Adrenal gland (tissue), 12 donors: ENCODE data around the gene PBX3. TPM values are rescaled to one million over a fixed set of nuclear protein-coding genes. Genes with fewer than 3 reads are reported as not detected.

Experiments used
- DNase-seq, 7 donors: peaks; one replicate each; pipeline ENCODE4 v3.0.0-alpha.2; 2019 to 2020
- H3K27ac ChIP-seq, 5 donors: fragments of 200-600 bp; sonication (generic) in 4 of 5; 1 replicate in 3 of 5; 2 replicates in 2 of 5; pipeline versions ENCODE4 v1.5.1 to v1.8.0; 2016 to 2020; ENCODE audit warnings: mild to moderate bottlenecking in 1 of 5
- H3K27me3 ChIP-seq: fragments of 200-600 bp; 2 replicates; pipeline ENCODE4 v1.8.0; 2021
- H3K36me3 ChIP-seq, 2 donors: fragments of 200-600 bp; replicated peaks in 1 of 2; 1 replicate in 1 of 2; 2 replicates in 1 of 2; pipeline versions ENCODE4 v1.5.1 to v1.8.0; 2018 to 2022
- H3K4me1 ChIP-seq, 2 donors: fragments of 200-600 bp; replicated peaks in 1 of 2; 1 replicate in 1 of 2; 2 replicates in 1 of 2; pipeline versions ENCODE4 v1.5.1 to v1.8.0; 2018 to 2021
- H3K4me3 ChIP-seq, 4 donors: fragments of 200-600 bp; sonication (generic) in 3 of 4; one replicate each; pipeline ENCODE4 v1.5.1; 2016 to 2018
- H3K9me3 ChIP-seq, 3 donors: fragments of 200-600 bp; sonication (generic) in 1 of 3; replicated peaks in 1 of 3; 1 replicate in 2 of 3; 2 replicates in 1 of 3; pipeline versions ENCODE4 v1.5.1 to v1.8.0; 2016 to 2021
- CTCF ChIP-seq, 6 experiments: fragments of 450-650 bp in 4 of 6; fragments of 200-600 bp in 2 of 6; sonication (generic) in 1 of 6; IDR thresholded peaks; 1 replicate in 5 of 6; 2 replicates in 1 of 6; pipeline versions ENCODE4 v1.5.1 to v1.8.0; 2016 to 2021; ENCODE audit warnings: antibody characterized with exemption in 6 of 6, mild to moderate bottlenecking in 2 of 6, moderate library complexity in 1 of 6
- POLR2A ChIP-seq, 2 donors: fragments of 450-650 bp; IDR thresholded peaks; one replicate each; pipeline ENCODE4 v1.6.1; 2017; ENCODE audit warnings: antibody characterized with exemption in 2 of 2, mild to moderate bottlenecking in 2 of 2, moderate library complexity in 1 of 2
- WGBS, 4 donors: extraction: QIAGEN DNeasy Blood & Tissue Kit in 2 of 4; methylation state at CpG; one replicate each; pipeline versions ENCODE4 v1.1.5 to v1.1.7; 2013 to 2017; 5-methylcytosine and 5-hydroxymethylcytosine counted together
- intact Hi-C, 2 donors: fragments of 100-400 bp; cut with DNase I; formaldehyde crosslinking; loops; one replicate each; pipeline versions ENCODE4 v1.14.1 to v1.15.0; 2022 to 2023
- polyA plus RNA-seq, 3 donors: library from polyadenylated mRNA; stranded (reverse); fragments of 200-250 nt in 2 of 3; fragments of 350-450 nt in 1 of 3; fragmentation: Illumina TruSeq in 1 of 3; extraction: RNeasy Lipid Tissue Mini Kit (QIAGEN cat#74804) in 1 of 3; gene quantifications; one replicate each; pipeline ENCODE4 v1.2.3, GENCODE V29; 2013 to 2014
- total RNA-seq, 9 donors: library from RNA; depleted of rRNA in 4 of 9; stranded (reverse); fragments of >200 nt in 4 of 9; fragments of 120-200 nt in 1 of 9; fragmentation: NEBNext Ultra II Directional in 1 of 9; extraction: Animal tissue kit (Norgen Biotek cat#: 25700) in 1 of 9; gene quantifications; one replicate each; pipeline versions ENCODE4 v1.1.0 to v1.2.4, GENCODE V29; 2013 to 2023
- donor health status: healthy with polysubstance abuse.
- donor health status: Bipolar disorder and iron deficiency.
- donor health status: DM: yes; HTN: yes; CAD: no.
- donor health status: DM: no; HTN: no; CAD: no.
- donor health status: DM: no; HTN: no; CAD: no.
- donor health status: DM: yes; HTN: yes; CAD: no.

The PBX3 gene
- total and polyA plus RNA-seq, 12 donors = 18.3 to 231 (median 133) TPM

GRCh38 chr9:125968714-125969374 lies 221.7 kb downstream of the PBX3 start:
- Histone ChIP-seq H3K4me3 (no peak overlapping the region), H3K27me3 (no peaks in the 10 kb centered on the region), H3K27ac (no peak overlapping the region), H3K4me1 (no peaks in the 10 kb centered on the region), H3K36me3 (peaks cover 0 to 12% of the 10 kb centered on the region in 2 donors), H3K9me3 (no peaks in the 10 kb centered on the region)
- WGBS, 4 donors = 76 to 86% (median 85%) methylated on average over 6 of the region's 6 CpGs
- TF ChIP-seq CTCF (IDR thresholded peaks at IDR 0.05) (no peak), POLR2A (IDR thresholded peaks at IDR 0.05) (no peak)
- peak in 1 of 7 donors; percentile 45 for DNase-seq
- intact Hi-C loops = no loop called here

GRCh38 chr9:125969462-125969861 lies 222.3 kb downstream of the PBX3 start:
- no peaks in the 10 kb centered on the region for H3K4me1 ChIP-seq
- peaks cover 0 to 12% of the 10 kb centered on the region in 2 donors for H3K36me3 ChIP-seq
- intact Hi-C loops = no loop called here
- H3K27ac ChIP-seq = no peak overlapping the region
- no peak for TF ChIP-seq POLR2A (IDR thresholded peaks at IDR 0.05)
- TF ChIP-seq CTCF (IDR thresholded peaks at IDR 0.05) = no peak
- no peak overlapping the region for H3K4me3 ChIP-seq
- DNase-seq = peak in 1 of 7 donors; percentile 42
- H3K27me3 ChIP-seq = no peaks in the 10 kb centered on the region
- 80 to 88% (median 85%) methylated on average over 5 of the region's 5 CpGs for WGBS, 4 donors
- no peaks in the 10 kb centered on the region for H3K9me3 ChIP-seq

- Histone ChIP-seq H3K27me3 (no peaks in the 10 kb centered on the region), H3K4me1 (no peaks in the 10 kb centered on the region), H3K36me3 (peaks cover 0 to 12% of the 10 kb centered on the region in 2 donors), H3K4me3 (no peak overlapping the region), H3K9me3 (no peaks in the 10 kb centered on the region), H3K27ac (no peak overlapping the region)
- DNase-seq = peak in 1 of 7 donors; percentile 46
- intact Hi-C loops = no loop called here
- no peak for TF ChIP-seq CTCF (IDR thresholded peaks at IDR 0.05)
- no peak for TF ChIP-seq POLR2A (IDR thresholded peaks at IDR 0.05)
- WGBS, 4 donors = 66 to 83% (median 74%) methylated on average over 5 of the region's 5 CpGs
Measured at GRCh38 chr9:125969868-125970267, 222.7 kb downstream of the PBX3 start.

GRCh38 chr9:125970340-125970739 lies 223.2 kb downstream of the PBX3 start:
- H3K4me3 ChIP-seq = no peak overlapping the region
- no peaks in the 10 kb centered on the region for H3K27me3 ChIP-seq
- peaks cover 0 to 12% of the 10 kb centered on the region in 2 donors for H3K36me3 ChIP-seq
- WGBS, 4 donors = 87 to 92% (median 89%) methylated on average over 3 to 5 of the region's 5 CpGs
- no peaks in the 10 kb centered on the region for H3K4me1 ChIP-seq
- no peak for TF ChIP-seq POLR2A (IDR thresholded peaks at IDR 0.05)
- TF ChIP-seq CTCF (IDR thresholded peaks at IDR 0.05) = no peak
- no peak overlapping the region for H3K27ac ChIP-seq
- no peaks in the 10 kb centered on the region for H3K9me3 ChIP-seq
- DNase-seq = peak in 1 of 7 donors; percentile 39
- intact Hi-C loops = no loop called here
